ENCODE measurements around the gene SP1. TPM values are rescaled to one million over a fixed set of nuclear protein-coding genes. Genes with fewer than 3 reads are reported as not detected.

The SP1 gene
- total and polyA plus RNA-seq, 2 experiments from 2014 or later = 11.1 to 68.4 TPM

- peak overlapping the region; percentile 70; the same call in 1 of the 2 replicates for H3K27ac Mint-ChIP-seq
- Histone ChIP-seq H3K4me3 (no peak overlapping the region), H3K9me2 (ENCODE audit: insufficient read depth) (no peaks in the 10 kb centered on the region), H3K27ac (ENCODE audit: low read depth) (no peak overlapping the region), H3K79me2 (replicated peaks; ENCODE audit: insufficient read depth) (peaks cover 46% of the 10 kb centered on the region), H4K20me1 (replicated peaks; ENCODE audit: insufficient read depth) (peaks cover 4% of the 10 kb centered on the region), H3K36me3 (ENCODE audit: insufficient read depth) (peaks cover 10% of the 10 kb centered on the region; the same call in 1 of the 2 replicates), H2AFZ (no peak overlapping the region), H3K4me1 (ENCODE audit: insufficient read depth) (no peaks in the 10 kb centered on the region), H3K27me3 (ENCODE audit: insufficient read depth) (no peaks in the 10 kb centered on the region), H3F3A (replicated peaks; ENCODE audit: low read depth) (no peaks in the 10 kb centered on the region), H3K4me2 (no peak overlapping the region)
- DNase-seq (ENCODE audit: low spot score) (no peak), ATAC-seq (no peak)
- H3K4me3 Mint-ChIP-seq = no peak overlapping the region
- peaks cover 21% of the 10 kb centered on the region for H3K36me3 Mint-ChIP-seq (ENCODE audit: low read depth)
- H3K4me1 Mint-ChIP-seq = no peaks in the 10 kb centered on the region
- H3K9me3 Mint-ChIP-seq = no peaks in the 10 kb centered on the region
- H3K27me3 Mint-ChIP-seq (ENCODE audit: insufficient read depth, low read depth, poor library complexity) = no peaks in the 10 kb centered on the region
- no peak for TF ChIP-seq POLR2AphosphoS5 (IDR thresholded peaks at IDR 0.05; ENCODE audit: low read depth)
- no peak for TF ChIP-seq EZH2 (IDR thresholded peaks at IDR 0.05; ENCODE audit: low read depth, unreplicated experiment)
- TF ChIP-seq CTCF (conservative IDR thresholded peaks at IDR 0.05; ENCODE audit: low read depth in 2 of 2) = no peak
- TF ChIP-seq ZNF114 (CRISPR knock-in tag; IDR thresholded peaks at IDR 0.05) = no peak
- no peak for TF ChIP-seq ETS1 (IDR thresholded peaks at IDR 0.05)
- TF ChIP-seq STAT1 (IDR thresholded peaks at IDR 0.05; ENCODE audit: unreplicated experiment) = no peak
- no peak for TF ChIP-seq CREB1 (CRISPR knock-in tag; IDR thresholded peaks at IDR 0.05; ENCODE audit: low read depth)
- no peak for TF ChIP-seq JUNB (IDR thresholded peaks at IDR 0.05; ENCODE audit: unreplicated experiment)
These were observed 22.9 kb downstream of the SP1 start for GRCh38 chr12:53402871-53403270.

GRCh38 chr12:53410951-53411350, 31.0 kb downstream of the SP1 start:
- Histone ChIP-seq H3K36me3 (ENCODE audit: insufficient read depth) (peaks cover 24% of the 10 kb centered on the region), H3K79me2 (replicated peaks; ENCODE audit: insufficient read depth) (0 out of 2 replicates have a peak, but pooled peaks cover 3% of the 10 kb centered on the region), H3K27ac (ENCODE audit: low read depth) (no peak overlapping the region), H3K9me2 (ENCODE audit: insufficient read depth) (no peaks in the 10 kb centered on the region), H2AFZ (no peak overlapping the region), H3K4me3 (no peak overlapping the region), H4K20me1 (replicated peaks; ENCODE audit: insufficient read depth) (no peaks in the 10 kb centered on the region; the same call in 1 of the 2 replicates), H3K4me2 (no peak overlapping the region), H3F3A (replicated peaks; ENCODE audit: low read depth) (0 out of 2 replicates have a peak, but pooled peaks cover 2% of the 10 kb centered on the region), H3K4me1 (ENCODE audit: insufficient read depth) (peaks cover 14% of the 10 kb centered on the region), H3K27me3 (ENCODE audit: insufficient read depth) (no peaks in the 10 kb centered on the region)
- Mint-ChIP-seq H3K27ac (no peak overlapping the region), H3K9me3 (no peaks in the 10 kb centered on the region), H3K36me3 (ENCODE audit: low read depth) (peaks cover 52% of the 10 kb centered on the region), H3K4me3 (no peak overlapping the region), H3K27me3 (ENCODE audit: insufficient read depth, low read depth, poor library complexity) (peaks cover 6% of the 10 kb centered on the region), H3K4me1 (peaks cover 14% of the 10 kb centered on the region)
- no peak for ATAC-seq
- no peak for DNase-seq (ENCODE audit: low spot score)
- TF ChIP-seq NANOG (IDR thresholded peaks at IDR 0.05; ENCODE audit: borderline replicate concordance) (no peak), EZH2phosphoT487 (IDR thresholded peaks at IDR 0.05; ENCODE audit: unreplicated experiment) (no peak), ETS1 (IDR thresholded peaks at IDR 0.05) (no peak), ZNF462 (CRISPR knock-in tag; IDR thresholded peaks at IDR 0.05) (no peak), EZH2 (IDR thresholded peaks at IDR 0.05; ENCODE audit: low read depth, unreplicated experiment) (no peak), CREB1 (CRISPR knock-in tag; IDR thresholded peaks at IDR 0.05; ENCODE audit: low read depth) (no peak)

Measured in GM23338 (cell line).